DMS 273 (cell line): ENCODE measurements around the gene ZCCHC13.
"Not testable (repeated sequence)": the region's sequence is repeated elsewhere in the genome, so short reads cannot be mapped to it uniquely, and the experiment has no call there.

Experiments used
- DNase-seq: peaks from one replicate; lab custom pipeline; 2025; ENCODE audit not compliant: unreplicated experiment; lab: John Stamatoyannopoulos, UW

Gene ZCCHC13

GRCh38 chrX:74304016-74304415 lies at the start of gene ZCCHC13:
Gene ZCCHC13 (plus strand): TSS chrX:74304180. CDS start chrX:74304267, 87 bp downstream.
- DNase-seq: no peak

GRCh38 chrX:74258111-74258510 lies 45.9 kb upstream of the ZCCHC13 start:
- DNase-seq: not testable (repeated sequence)

- no peak for DNase-seq
These were observed 44.0 kb upstream of the ZCCHC13 start for GRCh38 chrX:74259885-74260491.

GRCh38 chrX:74262452-74263209 lies 41.3 kb upstream of the ZCCHC13 start:
- no peak for DNase-seq

- no peak for DNase-seq
These were observed 33.6 kb upstream of the ZCCHC13 start for GRCh38 chrX:74270393-74270792.

- DNase-seq: no peak
These were observed 31.8 kb upstream of the ZCCHC13 start for GRCh38 chrX:74272230-74272629.

- no peak for DNase-seq
These were observed 29.5 kb upstream of the ZCCHC13 start for GRCh38 chrX:74274516-74274915.

- DNase-seq: no peak
These were observed 26.7 kb upstream of the ZCCHC13 start for GRCh38 chrX:74277320-74277719.

- DNase-seq: no peak
These were observed 26.1 kb upstream of the ZCCHC13 start for GRCh38 chrX:74277846-74278245.

GRCh38 chrX:74280759-74281158 lies 23.2 kb upstream of the ZCCHC13 start:
- DNase-seq: no peak

GRCh38 chrX:74284391-74284952 lies 19.5 kb upstream of the ZCCHC13 start:
- no peak for DNase-seq

GRCh38 chrX:74286950-74287740 lies 16.8 kb upstream of the ZCCHC13 start:
- no peak for DNase-seq

- DNase-seq: no peak
These were observed 12.4 kb upstream of the ZCCHC13 start for GRCh38 chrX:74291577-74291963.

GRCh38 chrX:74291964-74292807 lies 11.8 kb upstream of the ZCCHC13 start:
- peak; percentile 95 for DNase-seq

- no peak for DNase-seq
These were observed 11.2 kb upstream of the ZCCHC13 start for GRCh38 chrX:74292808-74293123.

GRCh38 chrX:74293343-74293946 lies 10.5 kb upstream of the ZCCHC13 start:
- peak; percentile 87 for DNase-seq

GRCh38 chrX:74295101-74295500 lies 8.9 kb upstream of the ZCCHC13 start:
- DNase-seq: no peak

GRCh38 chrX:74297766-74298165 lies 6.2 kb upstream of the ZCCHC13 start:
- DNase-seq: no peak

- DNase-seq: no peak
These were observed 3.1 kb upstream of the ZCCHC13 start for GRCh38 chrX:74300869-74301268.

- DNase-seq: no peak
These were observed 14.7 kb downstream of the ZCCHC13 start for GRCh38 chrX:74318672-74319071.
